PFSK-1 (cell line): ENCODE results near the gene CLDN10.

Experiments used
- FOXP2 ChIP-seq: optimal IDR thresholded peaks from 2 replicates; pipeline ENCODE3; 2011; ENCODE audit warnings: borderline replicate concordance, control low read depth, inconsistent platforms; ENCODE audit not compliant: insufficient read depth; ENCODE audit errors: extremely low read length, extremely low read depth
- POLR2AphosphoS5 ChIP-seq: IDR thresholded peaks from 2 replicates; pipeline ENCODE4 v1.6.1; 2012; ENCODE audit warnings: low read depth, mild to moderate bottlenecking, control low read depth, low read length, moderate library complexity
- REST ChIP-seq, 2 experiments: IDR thresholded peaks; 2 replicates each; pipeline versions ENCODE4 v1.6.1 to v1.8.0; 2011 to 2012; ENCODE audit warnings: low read depth in 2 of 2, low read length in 2 of 2, control low read depth in 1 of 2, inconsistent platforms in 1 of 2, mild to moderate bottlenecking in 1 of 2, moderate library complexity in 1 of 2; ENCODE audit not compliant: insufficient read depth in 1 of 2
- SIN3A ChIP-seq: IDR thresholded peaks from 2 replicates; pipeline ENCODE4 v1.6.1; 2012; ENCODE audit warnings: mild to moderate bottlenecking, low read length, moderate library complexity, borderline replicate concordance; ENCODE audit not compliant: insufficient read depth
- TAF1 ChIP-seq: IDR thresholded peaks from 2 replicates; pipeline ENCODE4 v1.6.1; 2012; ENCODE audit warnings: low read length, control low read depth, borderline replicate concordance; ENCODE audit not compliant: insufficient read depth

- TF ChIP-seq POLR2AphosphoS5 (no peak), REST (IDR thresholded peaks at IDR 0.05; ENCODE audit: insufficient read depth in 1 of 2, low read depth in 2 of 2, low read length in 2 of 2) (no peak), TAF1 (no peak), SIN3A (no peak), FOXP2 (no peak)
Observed at GRCh38 chr13:95505265-95505664, 47.3 kb upstream of the CLDN10 start.
